ENCODE data around the gene CFAP74. TPM values are rescaled to one million over a fixed set of nuclear protein-coding genes. Genes with fewer than 3 reads are reported as not detected.

CFAP74 gene
- total RNA-seq, 1 experiment from 2014 or later: not detected

DNA sequence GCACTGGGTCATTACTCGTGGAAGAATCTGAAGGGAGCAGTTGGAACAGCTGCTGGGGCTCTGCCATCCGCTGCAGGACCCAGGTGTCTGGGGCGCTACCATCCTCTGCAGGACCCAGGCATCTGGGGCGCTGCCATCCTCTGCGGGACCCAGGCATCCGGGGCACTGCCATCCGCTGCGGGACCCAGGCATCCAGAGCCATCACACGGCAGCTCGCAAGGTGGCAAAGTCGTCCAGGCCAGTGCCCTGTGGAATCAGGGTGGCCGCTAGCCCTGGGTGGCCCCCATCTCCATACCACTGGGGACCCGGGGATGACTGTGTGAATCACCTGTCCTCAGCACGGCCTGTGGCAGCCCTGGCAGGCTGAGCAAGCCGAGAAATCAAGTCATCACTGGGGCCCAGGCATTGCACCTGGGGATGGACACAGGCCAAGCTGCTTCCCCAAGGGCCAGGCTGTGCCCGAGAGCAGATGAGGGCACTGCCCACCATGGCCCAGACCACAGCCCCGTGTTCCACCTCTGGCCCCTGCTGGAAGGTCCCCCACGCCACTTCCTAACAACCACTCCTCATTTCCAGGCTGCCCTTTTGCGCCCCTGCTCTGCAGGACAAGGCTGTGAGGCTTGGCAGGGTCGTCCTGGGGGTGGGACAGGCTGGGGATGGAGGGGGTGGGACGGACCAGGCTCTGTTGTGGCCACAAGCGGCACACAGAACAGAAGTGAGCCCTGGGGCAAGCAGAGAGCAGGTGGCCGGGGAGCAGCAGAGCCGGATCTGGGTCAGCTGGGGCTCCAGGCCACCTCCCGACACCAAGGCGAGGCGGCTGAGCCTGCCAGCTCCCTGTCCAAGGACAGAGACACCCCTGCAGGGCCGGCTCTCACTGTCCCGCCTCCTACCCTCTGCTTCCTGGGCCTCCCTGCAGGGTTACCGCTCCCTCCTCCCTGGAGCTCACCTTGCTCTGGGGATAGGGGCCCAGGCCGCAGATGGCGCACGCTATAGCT lies 28.3 kb upstream of the CFAP74 start:
- TF ChIP-seq, protein P1, sequence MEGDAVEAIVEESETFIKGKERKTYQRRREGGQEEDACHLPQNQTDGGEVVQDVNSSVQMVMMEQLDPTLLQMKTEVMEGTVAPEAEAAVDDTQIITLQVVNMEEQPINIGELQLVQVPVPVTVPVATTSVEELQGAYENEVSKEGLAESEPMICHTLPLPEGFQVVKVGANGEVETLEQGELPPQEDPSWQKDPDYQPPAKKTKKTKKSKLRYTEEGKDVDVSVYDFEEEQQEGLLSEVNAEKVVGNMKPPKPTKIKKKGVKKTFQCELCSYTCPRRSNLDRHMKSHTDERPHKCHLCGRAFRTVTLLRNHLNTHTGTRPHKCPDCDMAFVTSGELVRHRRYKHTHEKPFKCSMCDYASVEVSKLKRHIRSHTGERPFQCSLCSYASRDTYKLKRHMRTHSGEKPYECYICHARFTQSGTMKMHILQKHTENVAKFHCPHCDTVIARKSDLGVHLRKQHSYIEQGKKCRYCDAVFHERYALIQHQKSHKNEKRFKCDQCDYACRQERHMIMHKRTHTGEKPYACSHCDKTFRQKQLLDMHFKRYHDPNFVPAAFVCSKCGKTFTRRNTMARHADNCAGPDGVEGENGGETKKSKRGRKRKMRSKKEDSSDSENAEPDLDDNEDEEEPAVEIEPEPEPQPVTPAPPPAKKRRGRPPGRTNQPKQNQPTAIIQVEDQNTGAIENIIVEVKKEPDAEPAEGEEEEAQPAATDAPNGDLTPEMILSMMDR (conservative IDR thresholded peaks at IDR 0.05; ENCODE audit: low read depth, low read length): no peak
- no peak for TF ChIP-seq EZH2 (IDR thresholded peaks at IDR 0.05; ENCODE audit: borderline replicate concordance, low read depth, low read length, poor library complexity, severe bottlenecking)
- Histone ChIP-seq H3K9me3 (ENCODE audit: low read depth, low read length, poor library complexity, severe bottlenecking) (no peaks in the 10 kb centered on the region), H3K27me3 (replicated peaks; ENCODE audit: insufficient read depth, low read depth, low read length, poor library complexity) (no peaks in the 10 kb centered on the region), H3K4me1 (ENCODE audit: insufficient read depth, low read length, poor library complexity, severe bottlenecking) (no peaks in the 10 kb centered on the region), H3K36me3 (ENCODE audit: insufficient read depth, low read length, poor library complexity, severe bottlenecking) (no peaks in the 10 kb centered on the region), H3K27ac (ENCODE audit: low read depth, low read length, poor library complexity, severe bottlenecking) (no peak overlapping the region), H3K4me3 (ENCODE audit: low read depth, low read length, poor library complexity, severe bottlenecking) (no peak overlapping the region)
- ChIA-PET CTCF (no interaction called here), POLR2A (ENCODE audit: low non-redundant PET) (no interaction called here)
- DNase-seq (ENCODE audit: low spot score): no peak
- intact Hi-C loops (cut with micrococcal nuclease; ENCODE audit: unreplicated experiment): no loop called here
- no TSS peak for BruUV-seq (replicated peaks)

DNA sequence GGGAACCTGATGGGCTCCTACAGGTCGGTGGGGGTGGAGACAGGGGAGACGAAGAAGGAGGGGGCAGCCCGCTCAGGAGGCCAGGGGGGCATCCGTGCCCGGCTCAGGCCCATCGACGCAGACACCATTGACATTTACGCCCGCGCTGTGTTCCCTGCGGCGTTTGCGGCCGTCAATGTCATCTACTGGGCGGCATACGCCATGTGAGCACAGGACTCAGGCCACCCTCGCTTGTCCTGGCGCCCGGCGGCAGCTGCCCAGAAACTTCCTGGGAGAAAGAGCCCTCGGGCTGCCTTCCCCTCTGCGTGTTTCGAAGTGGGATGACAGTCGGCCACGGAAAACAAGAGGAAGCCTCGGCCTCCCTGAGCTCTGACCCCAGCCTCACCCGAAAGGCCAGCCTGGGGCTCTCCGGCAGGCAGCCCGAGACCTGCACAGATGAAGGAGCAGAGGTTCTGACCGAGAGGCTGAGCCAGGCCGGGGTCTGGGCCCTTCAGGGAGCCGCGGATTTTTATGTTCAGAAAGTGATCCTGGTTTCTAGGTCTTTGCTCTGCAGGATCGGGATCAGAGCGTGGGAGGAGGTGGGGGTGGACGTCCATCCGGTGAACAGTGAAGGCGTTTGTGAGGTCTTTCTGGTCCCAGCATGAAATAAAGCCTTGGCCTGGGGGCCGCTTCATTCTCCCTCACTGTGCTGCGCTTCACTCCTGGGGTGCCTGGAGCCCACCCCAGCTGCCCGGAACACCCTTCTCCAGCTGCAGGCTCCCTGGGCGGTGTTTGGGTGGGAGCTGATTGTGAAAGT lies 26.7 kb upstream of the CFAP74 start:
- CTCF ChIA-PET: no interaction called here
- DNase-seq (ENCODE audit: low spot score): no peak
- TF ChIP-seq, protein P1 (conservative IDR thresholded peaks at IDR 0.05; ENCODE audit: low read depth, low read length): no peak
- TF ChIP-seq EZH2 (IDR thresholded peaks at IDR 0.05; ENCODE audit: borderline replicate concordance, low read depth, low read length, poor library complexity, severe bottlenecking): no peak
- H3K4me1 ChIP-seq (ENCODE audit: insufficient read depth, low read length, poor library complexity, severe bottlenecking): no peaks in the 10 kb centered on the region
- H3K27me3 ChIP-seq (replicated peaks; ENCODE audit: insufficient read depth, low read depth, low read length, poor library complexity): no peaks in the 10 kb centered on the region
- H3K27ac ChIP-seq (ENCODE audit: low read depth, low read length, poor library complexity, severe bottlenecking): no peak overlapping the region
- no TSS peak for BruUV-seq (replicated peaks)
- intact Hi-C loops (cut with micrococcal nuclease; ENCODE audit: unreplicated experiment): no loop called here
- H3K36me3 ChIP-seq (ENCODE audit: insufficient read depth, low read length, poor library complexity, severe bottlenecking): no peaks in the 10 kb centered on the region
- no peak overlapping the region for H3K4me3 ChIP-seq (ENCODE audit: low read depth, low read length, poor library complexity, severe bottlenecking)
- no peaks in the 10 kb centered on the region for H3K9me3 ChIP-seq (ENCODE audit: low read depth, low read length, poor library complexity, severe bottlenecking)
- POLR2A ChIA-PET (ENCODE audit: low non-redundant PET): no interaction called here

DNA sequence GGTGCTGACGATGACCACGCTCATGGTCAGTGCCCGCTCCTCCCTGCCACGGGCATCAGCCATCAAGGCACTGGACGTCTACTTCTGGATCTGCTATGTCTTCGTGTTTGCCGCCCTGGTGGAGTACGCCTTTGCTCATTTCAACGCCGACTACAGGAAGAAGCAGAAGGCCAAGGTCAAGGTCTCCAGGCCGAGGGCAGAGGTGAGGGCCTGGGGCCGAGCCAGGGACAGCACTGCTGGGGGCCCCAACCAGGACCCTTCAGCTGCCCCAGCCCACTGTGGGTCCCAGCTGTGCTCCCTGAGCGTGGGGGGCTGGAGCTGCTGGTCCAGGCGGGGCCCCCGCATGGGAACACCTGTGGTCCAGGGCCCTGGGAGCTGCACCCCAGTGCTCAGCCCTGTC lies 26.0 kb upstream of the CFAP74 start:
- TF ChIP-seq, protein P1 (conservative IDR thresholded peaks at IDR 0.05; ENCODE audit: low read depth, low read length): no peak
- TF ChIP-seq EZH2 (IDR thresholded peaks at IDR 0.05; ENCODE audit: borderline replicate concordance, low read depth, low read length, poor library complexity, severe bottlenecking): no peak
- H3K4me3 ChIP-seq (ENCODE audit: low read depth, low read length, poor library complexity, severe bottlenecking): no peak overlapping the region
- no peaks in the 10 kb centered on the region for H3K36me3 ChIP-seq (ENCODE audit: insufficient read depth, low read length, poor library complexity, severe bottlenecking)
- no peaks in the 10 kb centered on the region for H3K27me3 ChIP-seq (replicated peaks; ENCODE audit: insufficient read depth, low read depth, low read length, poor library complexity)
- H3K4me1 ChIP-seq (ENCODE audit: insufficient read depth, low read length, poor library complexity, severe bottlenecking): no peaks in the 10 kb centered on the region
- no TSS peak for BruUV-seq (replicated peaks)
- H3K27ac ChIP-seq (ENCODE audit: low read depth, low read length, poor library complexity, severe bottlenecking): no peak overlapping the region
- CTCF ChIA-PET: no interaction called here
- H3K9me3 ChIP-seq (ENCODE audit: low read depth, low read length, poor library complexity, severe bottlenecking): no peaks in the 10 kb centered on the region
- POLR2A ChIA-PET (ENCODE audit: low non-redundant PET): no interaction called here
- DNase-seq (ENCODE audit: low spot score): no peak
- intact Hi-C loops (cut with micrococcal nuclease; ENCODE audit: unreplicated experiment): no loop called here
